ENCODE data around the gene LRRC4C. TPM values are rescaled to one million over a fixed set of nuclear protein-coding genes. Genes with fewer than 3 reads are reported as not detected.

LRRC4C gene
- polyA plus RNA-seq, 1 donor from 2014 or later: 24.3 TPM

GRCh38 chr11:40432358-40432757 is 1027.1 kb downstream of the LRRC4C start:
- H3K27ac ChIP-seq (ENCODE audit: low read length): no peak overlapping the region
- no peaks in the 10 kb centered on the region for H3F3A ChIP-seq (ENCODE audit: insufficient read depth, low read length, poor library complexity, severe bottlenecking)
- no peak overlapping the region for H3K4me3 ChIP-seq (ENCODE audit: low read length)
- H3K9me2 ChIP-seq (ENCODE audit: insufficient read depth, low read length): no peaks in the 10 kb centered on the region
- H3K79me2 ChIP-seq (replicated peaks; ENCODE audit: insufficient read depth, low read length): no peaks in the 10 kb centered on the region
- no peak overlapping the region for H3K9ac ChIP-seq (ENCODE audit: low read length)
- no peak overlapping the region for H3K4me2 ChIP-seq (ENCODE audit: low read length)
- H3K36me3 ChIP-seq (ENCODE audit: insufficient read depth, low read length): no peaks in the 10 kb centered on the region
- no peaks in the 10 kb centered on the region for H3K9me3 ChIP-seq (ENCODE audit: low read length)
- H4K20me1 ChIP-seq (ENCODE audit: insufficient read depth): no peaks in the 10 kb centered on the region
- no peaks in the 10 kb centered on the region for H3K27me3 ChIP-seq (ENCODE audit: insufficient read depth, low read depth, low read length)
- H2AFZ ChIP-seq (ENCODE audit: low read depth, low read length): no peak overlapping the region
- TF ChIP-seq MXI1 (conservative IDR thresholded peaks at IDR 0.05; ENCODE audit: poor library complexity, severe bottlenecking) (no peak), EP300 (conservative IDR thresholded peaks at IDR 0.05; ENCODE audit: poor library complexity, severe bottlenecking) (no peak), RAD21 (conservative IDR thresholded peaks at IDR 0.05) (no peak), POLR2AphosphoS5 (IDR thresholded peaks at IDR 0.05) (no peak), SMC3 (conservative IDR thresholded peaks at IDR 0.05; ENCODE audit: poor library complexity) (no peak), TAF1 (IDR thresholded peaks at IDR 0.05; ENCODE audit: low read depth) (no peak), REST (IDR thresholded peaks at IDR 0.05; ENCODE audit: borderline replicate concordance) (no peak), EZH2 (IDR thresholded peaks at IDR 0.05; ENCODE audit: borderline replicate concordance, insufficient read depth, low read length, poor library complexity, severe bottlenecking) (no peak)
- TF ChIP-seq, protein P1, sequence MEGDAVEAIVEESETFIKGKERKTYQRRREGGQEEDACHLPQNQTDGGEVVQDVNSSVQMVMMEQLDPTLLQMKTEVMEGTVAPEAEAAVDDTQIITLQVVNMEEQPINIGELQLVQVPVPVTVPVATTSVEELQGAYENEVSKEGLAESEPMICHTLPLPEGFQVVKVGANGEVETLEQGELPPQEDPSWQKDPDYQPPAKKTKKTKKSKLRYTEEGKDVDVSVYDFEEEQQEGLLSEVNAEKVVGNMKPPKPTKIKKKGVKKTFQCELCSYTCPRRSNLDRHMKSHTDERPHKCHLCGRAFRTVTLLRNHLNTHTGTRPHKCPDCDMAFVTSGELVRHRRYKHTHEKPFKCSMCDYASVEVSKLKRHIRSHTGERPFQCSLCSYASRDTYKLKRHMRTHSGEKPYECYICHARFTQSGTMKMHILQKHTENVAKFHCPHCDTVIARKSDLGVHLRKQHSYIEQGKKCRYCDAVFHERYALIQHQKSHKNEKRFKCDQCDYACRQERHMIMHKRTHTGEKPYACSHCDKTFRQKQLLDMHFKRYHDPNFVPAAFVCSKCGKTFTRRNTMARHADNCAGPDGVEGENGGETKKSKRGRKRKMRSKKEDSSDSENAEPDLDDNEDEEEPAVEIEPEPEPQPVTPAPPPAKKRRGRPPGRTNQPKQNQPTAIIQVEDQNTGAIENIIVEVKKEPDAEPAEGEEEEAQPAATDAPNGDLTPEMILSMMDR (IDR thresholded peaks at IDR 0.05; ENCODE audit: poor library complexity, severe bottlenecking): no peak

DNA sequence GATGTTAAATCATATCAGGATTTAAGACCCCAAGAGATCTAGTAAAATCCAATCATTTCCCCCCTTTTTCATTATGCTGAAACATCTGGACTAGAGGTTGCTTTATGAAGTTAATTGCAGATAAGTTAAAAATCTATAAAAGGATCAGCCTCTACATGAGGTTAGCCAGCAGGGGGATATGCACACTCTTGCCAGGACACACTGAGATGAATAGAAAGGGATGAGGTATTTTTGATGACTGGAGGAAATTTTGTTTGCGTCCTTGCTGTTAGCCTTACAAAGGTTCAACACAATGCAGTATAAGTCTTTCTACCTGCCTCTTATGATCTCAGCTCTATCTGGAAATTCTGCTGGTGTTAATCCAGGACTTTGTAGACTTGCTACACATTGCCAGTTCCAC is 1034.3 kb downstream of the LRRC4C start:
- H3K27me3 ChIP-seq (ENCODE audit: insufficient read depth, low read depth, low read length): no peaks in the 10 kb centered on the region
- H3K36me3 ChIP-seq (ENCODE audit: insufficient read depth, low read length): no peaks in the 10 kb centered on the region
- H3F3A ChIP-seq (ENCODE audit: insufficient read depth, low read length, poor library complexity, severe bottlenecking): peaks cover 6% of the 10 kb centered on the region
- H3K9me2 ChIP-seq (ENCODE audit: insufficient read depth, low read length): no peaks in the 10 kb centered on the region
- no peaks in the 10 kb centered on the region for H3K79me2 ChIP-seq (replicated peaks; ENCODE audit: insufficient read depth, low read length)
- H2AFZ ChIP-seq (ENCODE audit: low read depth, low read length): no peak overlapping the region
- TF ChIP-seq EZH2 (IDR thresholded peaks at IDR 0.05; ENCODE audit: borderline replicate concordance, insufficient read depth, low read length, poor library complexity, severe bottlenecking): no peak
- TF ChIP-seq RAD21 (conservative IDR thresholded peaks at IDR 0.05): no peak
- TF ChIP-seq EP300 (conservative IDR thresholded peaks at IDR 0.05; ENCODE audit: poor library complexity, severe bottlenecking): no peak
- TF ChIP-seq REST (IDR thresholded peaks at IDR 0.05; ENCODE audit: borderline replicate concordance): no peak
- no peak for TF ChIP-seq POLR2AphosphoS5 (IDR thresholded peaks at IDR 0.05)
- no peak for TF ChIP-seq TAF1 (IDR thresholded peaks at IDR 0.05; ENCODE audit: low read depth)
- TF ChIP-seq, protein P1 (IDR thresholded peaks at IDR 0.05; ENCODE audit: poor library complexity, severe bottlenecking): no peak
- TF ChIP-seq SMC3 (conservative IDR thresholded peaks at IDR 0.05; ENCODE audit: poor library complexity): no peak
- no peak for TF ChIP-seq MXI1 (conservative IDR thresholded peaks at IDR 0.05; ENCODE audit: poor library complexity, severe bottlenecking)
- H3K4me3 ChIP-seq (ENCODE audit: low read length): no peak overlapping the region
- no peak overlapping the region for H3K9ac ChIP-seq (ENCODE audit: low read length)
- no peak overlapping the region for H3K27ac ChIP-seq (ENCODE audit: low read length)
- H3K4me2 ChIP-seq (ENCODE audit: low read length): no peak overlapping the region
- H3K9me3 ChIP-seq (ENCODE audit: low read length): no peaks in the 10 kb centered on the region
- H4K20me1 ChIP-seq (ENCODE audit: insufficient read depth): no peaks in the 10 kb centered on the region

Data from neural cell (in vitro differentiated cells).